SU-DHL-6 (cell line): Measurements from ENCODE around the gene FREY1.

Experiments used
- EZH2phosphoT487 ChIP-seq: fragments of 200-600 bp; sonication (generic), shearing (Covaris generic); conservative IDR thresholded peaks from 2 replicates; pipeline ENCODE4 v1.6.1; 2018; ENCODE audit warnings: mild to moderate bottlenecking, antibody characterized with exemption, low read length, moderate library complexity, mixed read lengths
- TF ChIP-seq, protein P1 (sequence below): fragments of 200-600 bp; sonication (generic); IDR thresholded peaks from one replicate; pipeline ENCODE4 v1.5.1; 2017; ENCODE audit warnings: antibody characterized with exemption, mild to moderate bottlenecking, low read length, moderate library complexity; ENCODE audit not compliant: insufficient read depth, poor library complexity, severe bottlenecking

DNA sequence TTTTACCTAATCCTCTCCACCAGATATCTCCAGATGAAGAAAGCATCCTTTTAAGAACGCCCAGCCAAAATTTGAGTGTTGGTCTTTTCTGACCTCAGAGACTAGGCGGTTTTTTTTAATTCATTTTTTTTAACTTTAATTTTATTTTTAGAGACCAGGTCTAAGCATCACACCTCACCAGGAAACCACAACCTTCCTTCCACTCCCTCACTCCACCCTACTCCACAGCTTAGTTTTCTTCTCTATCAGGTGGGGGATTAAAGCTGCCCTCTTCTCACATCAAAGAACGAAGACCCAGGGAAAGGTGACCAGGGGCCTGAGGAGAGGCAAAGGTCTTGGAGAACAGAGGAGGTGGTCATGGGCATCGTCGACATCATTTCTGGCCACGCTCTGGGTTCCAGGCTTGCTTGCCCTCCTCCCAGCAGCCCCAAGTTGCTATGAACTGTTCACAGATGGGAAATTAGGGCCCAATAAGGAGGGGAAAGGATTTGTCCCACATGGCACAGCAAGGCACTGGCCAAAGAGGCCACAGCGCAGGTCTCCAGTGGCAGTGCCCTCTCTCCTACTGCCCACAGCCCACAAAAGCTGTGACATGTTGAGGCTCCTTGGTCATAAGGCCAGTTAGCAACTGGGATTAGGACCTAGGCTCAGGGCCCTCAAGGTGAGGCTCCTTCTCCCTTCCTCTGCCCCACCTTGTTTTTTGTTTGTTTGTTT, 12.0 kb upstream of the FREY1 start:
- TF ChIP-seq, protein P1, sequence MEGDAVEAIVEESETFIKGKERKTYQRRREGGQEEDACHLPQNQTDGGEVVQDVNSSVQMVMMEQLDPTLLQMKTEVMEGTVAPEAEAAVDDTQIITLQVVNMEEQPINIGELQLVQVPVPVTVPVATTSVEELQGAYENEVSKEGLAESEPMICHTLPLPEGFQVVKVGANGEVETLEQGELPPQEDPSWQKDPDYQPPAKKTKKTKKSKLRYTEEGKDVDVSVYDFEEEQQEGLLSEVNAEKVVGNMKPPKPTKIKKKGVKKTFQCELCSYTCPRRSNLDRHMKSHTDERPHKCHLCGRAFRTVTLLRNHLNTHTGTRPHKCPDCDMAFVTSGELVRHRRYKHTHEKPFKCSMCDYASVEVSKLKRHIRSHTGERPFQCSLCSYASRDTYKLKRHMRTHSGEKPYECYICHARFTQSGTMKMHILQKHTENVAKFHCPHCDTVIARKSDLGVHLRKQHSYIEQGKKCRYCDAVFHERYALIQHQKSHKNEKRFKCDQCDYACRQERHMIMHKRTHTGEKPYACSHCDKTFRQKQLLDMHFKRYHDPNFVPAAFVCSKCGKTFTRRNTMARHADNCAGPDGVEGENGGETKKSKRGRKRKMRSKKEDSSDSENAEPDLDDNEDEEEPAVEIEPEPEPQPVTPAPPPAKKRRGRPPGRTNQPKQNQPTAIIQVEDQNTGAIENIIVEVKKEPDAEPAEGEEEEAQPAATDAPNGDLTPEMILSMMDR: no peak
- TF ChIP-seq EZH2phosphoT487: no peak
